M059J (cell line): ENCODE measurements around the gene METTL22. TPM values are rescaled to one million over a fixed set of nuclear protein-coding genes. Genes with fewer than 3 reads are reported as not detected.
"Not testable (repeated sequence)": the region's sequence is repeated elsewhere in the genome, so short reads cannot be mapped to it uniquely, and the experiment has no call there.

Source experiments
- DNase-seq: peaks from one replicate; pipeline ENCODE4 v3.0.0-alpha.2; 2012; ENCODE audit warnings: low read depth
- total RNA-seq: library from RNA; depleted of rRNA; stranded (reverse); fragments of >200 nt; shearing (Covaris generic); gene quantifications from 2 replicates; pipeline ENCODE4 v1.2.3, GENCODE V29; 2014

The METTL22 gene
- total RNA-seq, 1 experiment from 2014 or later: 17.3 TPM

DNA sequence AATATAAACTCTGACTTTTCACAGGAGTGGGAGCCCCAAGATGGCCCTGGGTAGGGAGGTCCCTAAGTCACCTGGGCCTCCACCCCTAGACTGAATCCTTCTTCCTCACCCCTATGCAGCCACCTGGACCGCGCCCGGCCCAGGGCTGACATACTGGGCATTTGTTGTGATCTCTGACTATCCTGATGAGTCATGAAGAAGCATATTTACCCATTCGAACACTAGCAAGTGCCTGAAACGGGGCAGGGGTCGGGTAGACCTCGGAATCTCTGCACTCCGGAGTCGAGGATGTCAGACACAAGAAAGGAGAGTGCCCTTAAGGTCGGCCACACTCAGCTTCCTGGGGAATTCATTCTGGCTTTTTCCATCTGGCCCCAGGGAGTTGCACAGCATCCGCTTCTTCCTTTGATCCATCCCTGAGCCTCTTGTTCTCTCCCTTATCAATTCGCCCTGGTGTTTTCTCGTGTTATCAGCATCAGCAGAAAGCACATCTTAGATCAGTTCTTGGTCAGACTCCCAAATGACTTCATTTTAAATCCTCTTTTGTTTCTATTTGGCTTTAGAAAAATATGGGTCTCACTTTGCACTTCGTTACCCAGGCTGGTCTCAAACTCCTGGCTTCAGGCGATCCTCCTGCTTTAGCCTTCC, 10.4 kb downstream of the METTL22 start:
- no peak for DNase-seq

GRCh38 chr16:8632675-8633182, 11.2 kb downstream of the METTL22 start:
- no peak for DNase-seq

GRCh38 chr16:8634991-8635736, 13.7 kb downstream of the METTL22 start:
- no peak for DNase-seq

DNA sequence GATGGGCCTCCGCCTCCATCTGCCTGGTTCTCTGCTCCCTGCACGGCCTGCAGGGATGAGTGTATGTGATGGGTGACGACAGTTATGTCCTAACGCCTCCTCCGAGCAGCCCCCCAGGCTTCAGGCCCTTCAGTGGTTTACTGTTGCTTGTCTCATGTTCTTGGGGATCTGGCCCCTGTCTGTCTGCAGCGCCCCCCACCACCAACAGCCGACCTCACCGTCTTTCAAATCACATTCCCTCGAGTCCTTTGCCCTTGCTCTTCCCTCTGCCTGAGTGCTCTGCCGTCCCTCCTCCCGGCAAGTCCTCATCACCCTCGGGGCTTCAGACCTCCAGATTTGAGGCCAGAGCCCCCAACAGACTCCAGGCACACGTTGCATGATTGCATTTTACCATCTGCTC, 18.2 kb downstream of the METTL22 start:
- DNase-seq: no peak

GRCh38 chr16:8641671-8642070, 20.2 kb downstream of the METTL22 start:
- no peak for DNase-seq

DNA sequence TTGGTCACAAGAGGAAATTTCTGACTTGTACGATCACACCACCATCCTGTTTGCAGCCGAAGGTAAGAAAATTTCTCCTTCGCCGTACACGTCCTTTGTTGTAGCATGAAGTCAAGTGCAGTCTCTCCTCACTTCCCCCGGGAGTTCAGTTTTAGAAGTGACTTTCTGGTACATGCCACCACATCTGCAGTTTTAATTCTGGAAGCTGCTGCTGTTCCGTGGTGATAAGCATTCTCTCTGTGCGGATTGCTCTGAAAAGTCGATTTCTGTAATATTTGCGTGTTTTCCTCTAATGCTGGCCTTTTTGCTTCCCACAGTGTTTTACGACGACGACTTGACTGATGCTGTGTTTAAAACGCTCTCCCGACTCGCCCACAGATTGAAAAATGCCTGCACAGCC, 20.6 kb downstream of the METTL22 start:
- DNase-seq: no peak

GRCh38 chr16:8644211-8645140, 23.0 kb downstream of the METTL22 start:
- no peak for DNase-seq

GRCh38 chr16:8645141-8645521, 23.6 kb downstream of the METTL22 start:
- no peak for DNase-seq

DNA sequence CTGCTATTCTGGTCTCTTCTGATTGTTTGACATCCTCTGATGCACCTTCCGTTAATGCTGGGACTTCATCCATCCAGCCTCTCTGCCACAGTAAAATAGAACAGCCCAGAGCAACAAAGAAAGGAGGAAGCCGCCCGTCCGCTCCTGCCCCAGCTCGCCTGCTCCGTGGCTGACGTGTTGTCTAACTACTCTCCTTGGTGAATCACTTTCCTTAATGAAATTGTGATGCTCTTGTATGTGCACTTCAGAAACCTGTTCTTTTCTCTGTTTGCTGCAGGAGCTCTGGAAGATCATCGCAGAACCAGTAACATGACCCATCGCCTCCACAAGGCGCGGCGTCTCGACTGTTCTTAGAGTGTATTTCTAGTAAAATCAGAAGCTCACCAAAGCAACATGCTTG, 24.3 kb downstream of the METTL22 start:
- no peak for DNase-seq

- no peak for DNase-seq
These were observed 25.0 kb downstream of the METTL22 start for GRCh38 chr16:8646326-8647053.

DNA sequence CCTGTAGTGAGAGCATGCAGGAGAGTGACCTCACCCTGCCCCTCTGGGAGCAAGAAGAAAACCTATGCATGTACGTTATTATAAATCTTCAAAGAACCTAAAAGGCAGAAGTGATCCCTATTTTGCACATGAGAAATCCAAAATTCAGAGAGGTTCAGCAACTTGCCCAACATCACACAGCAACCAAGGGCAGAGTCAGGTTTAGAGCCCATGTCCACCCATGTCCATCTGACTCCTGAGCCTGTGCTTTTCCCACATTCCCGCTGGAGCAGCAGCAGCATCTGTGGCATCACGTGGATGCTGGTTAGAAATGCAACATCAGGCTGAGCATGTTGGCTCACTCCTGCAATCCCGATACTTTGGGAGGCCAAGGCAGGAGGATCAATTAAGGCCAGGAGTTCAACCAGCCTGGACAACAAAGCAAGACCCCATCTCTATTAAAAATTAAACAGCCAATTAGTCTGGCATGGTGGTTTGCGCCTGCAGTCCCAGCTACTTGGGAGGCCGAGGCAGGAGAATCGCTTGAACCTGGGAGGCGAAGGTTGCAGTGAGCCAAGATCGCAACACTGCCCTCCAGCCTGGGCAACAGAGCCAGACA, 26.3 kb downstream of the METTL22 start:
- no peak for DNase-seq

DNA sequence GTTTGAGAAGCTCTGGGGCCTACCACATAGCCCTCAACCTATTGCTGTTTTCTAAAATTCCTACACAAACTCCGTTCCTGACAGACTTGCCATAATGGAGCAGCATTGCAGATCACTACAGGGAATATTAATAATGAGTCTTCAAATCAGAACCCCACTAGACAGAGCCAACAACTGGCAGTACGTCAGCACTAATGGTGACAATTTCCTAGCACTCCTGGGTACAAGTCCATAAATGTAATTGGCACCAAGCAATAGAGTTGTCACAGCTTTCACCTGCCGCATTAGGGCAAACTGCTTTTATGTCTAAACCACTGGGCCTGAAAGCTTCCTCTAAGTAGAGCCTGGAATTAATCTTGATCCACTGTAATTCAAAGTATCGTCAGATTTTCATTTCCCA, 27.4 kb downstream of the METTL22 start:
- no peak for DNase-seq

- DNase-seq: no peak
These were observed 28.5 kb downstream of the METTL22 start for GRCh38 chr16:8649829-8650554.

GRCh38 chr16:8651958-8652357, 30.5 kb downstream of the METTL22 start:
- not testable (repeated sequence) for DNase-seq

DNA sequence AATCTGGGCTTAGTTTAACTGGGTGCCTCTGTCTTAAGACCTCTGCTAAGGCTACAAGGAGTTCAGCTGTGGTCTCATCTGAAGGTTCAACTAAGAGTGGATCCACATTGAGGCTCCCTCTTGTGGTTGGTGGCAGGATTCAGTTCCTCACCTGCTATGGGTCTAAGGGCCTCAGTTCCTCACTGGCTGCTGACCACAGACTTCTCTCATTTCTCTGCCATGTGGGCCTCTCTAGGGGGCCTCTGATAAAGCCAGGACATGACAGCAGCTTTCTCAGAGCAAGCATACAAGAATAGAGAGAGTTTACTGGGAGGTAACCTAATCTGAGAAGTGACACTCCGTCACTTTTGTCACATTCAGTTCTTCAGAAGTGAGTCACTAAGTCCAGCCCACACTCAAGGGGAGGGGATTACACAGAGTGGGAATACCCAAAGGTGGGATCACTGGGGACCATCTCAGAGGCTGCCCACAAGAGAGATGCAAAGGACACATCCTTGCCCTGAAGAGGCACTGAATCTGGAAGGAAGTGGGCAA, 33.8 kb downstream of the METTL22 start:
- DNase-seq: peak; percentile 42

- DNase-seq: no peak
These were observed 34.9 kb downstream of the METTL22 start for GRCh38 chr16:8656376-8656775.

DNA sequence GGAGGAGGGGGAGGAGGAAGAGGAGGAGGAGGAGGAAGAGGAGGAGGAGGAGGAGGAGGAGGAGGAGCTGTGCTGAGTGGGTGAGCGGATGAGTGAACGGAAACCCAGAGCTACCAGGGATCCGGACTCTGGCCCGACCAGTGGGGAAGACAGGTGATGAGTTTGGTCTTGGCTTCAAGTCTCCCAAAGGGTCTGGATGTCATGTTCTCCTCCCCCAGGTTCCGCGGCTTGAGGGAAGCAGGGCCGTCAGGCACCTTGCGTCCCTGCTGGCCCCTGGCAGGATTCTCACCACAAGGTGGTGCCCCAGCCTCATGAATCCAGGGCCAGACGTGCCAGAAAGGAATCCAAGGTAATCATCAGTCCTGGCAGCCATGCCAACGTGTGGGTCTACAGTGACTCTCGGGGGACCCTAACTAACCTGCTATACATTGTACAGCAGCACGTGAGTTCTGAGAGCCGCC, 39.4 kb downstream of the METTL22 start:
- DNase-seq: peak; percentile 66

DNA sequence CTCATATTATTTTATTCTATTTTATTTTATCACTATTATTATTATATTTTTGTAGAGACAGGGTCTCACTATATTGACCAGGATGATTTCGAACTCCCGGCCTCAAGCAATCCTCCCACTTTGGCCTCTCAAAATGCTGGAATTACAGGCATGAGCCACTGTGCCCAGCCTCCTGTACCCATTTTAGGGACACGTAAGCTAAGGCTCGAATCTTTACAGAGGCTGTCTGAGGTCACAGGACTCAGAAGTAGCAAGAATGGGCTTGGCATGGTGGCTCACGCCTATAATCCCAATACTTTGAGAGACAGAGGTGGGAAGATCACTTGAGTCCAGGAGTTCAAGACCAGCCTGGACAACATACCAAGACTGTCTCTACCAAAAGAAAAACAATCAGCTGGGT, 40.2 kb downstream of the METTL22 start:
- DNase-seq: no peak

DNA sequence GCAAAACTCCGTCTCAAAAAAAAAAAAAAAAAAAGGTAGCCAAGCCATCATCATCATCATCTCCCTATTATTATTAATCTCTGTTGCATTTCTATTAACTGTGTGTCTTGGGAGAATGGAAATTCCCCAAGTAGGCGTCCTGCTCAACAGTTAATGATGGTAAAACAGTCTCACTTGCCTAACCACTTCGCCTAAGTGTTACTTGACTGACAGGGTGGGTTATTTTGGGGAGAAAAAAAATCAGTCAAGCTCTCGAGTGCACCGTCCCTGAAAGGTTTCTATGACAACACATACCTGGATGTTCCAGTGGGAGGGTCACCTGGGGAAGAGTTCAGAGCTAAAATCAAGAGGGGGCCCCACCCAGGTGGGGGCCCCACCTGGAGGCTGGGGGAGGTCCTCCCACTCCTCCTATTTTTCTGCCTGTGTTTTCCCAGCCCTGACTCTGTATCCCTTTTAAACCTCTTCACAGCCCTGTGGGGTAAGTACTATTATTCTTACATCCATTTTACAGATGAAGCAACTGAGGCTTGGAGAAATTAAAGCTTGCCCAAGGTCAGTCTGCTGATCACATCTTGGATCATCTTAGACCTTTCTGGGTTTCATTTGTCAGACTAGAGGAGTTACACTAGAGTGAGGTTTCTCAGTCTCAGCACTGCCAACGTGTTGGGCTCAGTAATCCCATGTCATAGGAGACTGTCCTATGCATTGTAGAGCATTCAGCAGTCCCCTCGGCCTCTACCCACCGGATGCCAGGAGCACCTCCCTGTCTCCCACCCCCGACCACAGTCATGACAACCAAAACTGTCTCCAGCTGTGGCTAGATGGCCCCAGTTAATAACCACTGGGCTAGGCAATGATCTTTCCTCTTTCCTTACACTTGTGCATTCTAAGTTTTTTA, 41.9 kb downstream of the METTL22 start:
- DNase-seq: no peak
